Ovary (tissue), 3 donors: ENCODE results near the gene CD8B.
"Not testable (repeated sequence)": the region's sequence is repeated elsewhere in the genome, so short reads cannot be mapped to it uniquely, and the experiment has no call there.

Source experiments
- CTCF ChIP-seq, 3 donors: fragments of 450-650 bp in 2 of 3; fragments of 200-600 bp in 1 of 3; IDR thresholded peaks; one replicate each; pipeline versions ENCODE4 v1.5.1 to v1.8.0; 2016 to 2022; ENCODE audit warnings: antibody characterized with exemption in 3 of 3, mild to moderate bottlenecking in 1 of 3
- POLR2A ChIP-seq: fragments of 450-650 bp; IDR thresholded peaks from one replicate; pipeline ENCODE4 v1.6.1; 2017; ENCODE audit warnings: antibody characterized with exemption, mild to moderate bottlenecking, moderate library complexity
- donor health status: DM: no; HTN: no; CAD: no.

GRCh38 chr2:86882118-86882665 lies 20.5 kb upstream of the CD8B start:
- not testable (repeated sequence) for TF ChIP-seq CTCF (IDR thresholded peaks at IDR 0.05); POLR2A
